IMR-90 (cell line): ENCODE measurements around the gene MYO10. TPM values are rescaled to one million over a fixed set of nuclear protein-coding genes. Genes with fewer than 3 reads are reported as not detected.

ENCODE experiments used
- ATAC-seq: fragments of 200-7000 bp; cut with Tn5 transposase; 2 replicates; pipeline ENCODE4 v1.9.1; 2020; ENCODE audit warnings: low read depth, mild to moderate bottlenecking, moderate library complexity
- BruUV-seq: library from RNA; stranded (reverse); fragments of 400-500 nt; replicated peaks from 2 replicates; lab custom pipeline; 2021; lab: Mats Ljungman, UMichigan
- CTCF ChIA-PET: fragments of 300-600 bp; formaldehyde crosslinking; extraction: SDS; loops from one replicate; lab custom pipeline; 2021; ENCODE audit warnings: antibody characterized with exemption; lab: Yijun Ruan, JAX
- POLR2A ChIA-PET: fragments of 300-600 bp; sonication (Branson Sonifier 250); formaldehyde crosslinking; loops from one replicate; lab custom pipeline; 2022; ENCODE audit warnings: antibody characterized with exemption; ENCODE audit not compliant: unreplicated experiment; lab: Charles Lee
- DNase-seq: peaks from one replicate; pipeline ENCODE4 v3.0.0; 2013
- H2AFZ ChIP-seq: replicated peaks from 2 replicates; pipeline ENCODE3; 2013; ENCODE audit warnings: low read length, mild to moderate bottlenecking; ENCODE audit not compliant: poor library complexity
- H2AK5ac ChIP-seq: 2 replicates; pipeline ENCODE4 v1.6.1; 2013; ENCODE audit warnings: low read depth, low read length, inconsistent platforms
- H2AK9ac ChIP-seq: replicated peaks from 2 replicates; pipeline ENCODE3; 2013; ENCODE audit warnings: mild to moderate bottlenecking, low read depth, low read length, moderate library complexity; ENCODE audit not compliant: poor library complexity
- H2BK120ac ChIP-seq: 2 replicates; pipeline ENCODE4 v1.6.1; 2013; ENCODE audit warnings: low read depth, low read length, inconsistent platforms
- H2BK15ac ChIP-seq: 3 replicates; pipeline ENCODE4 v1.6.1; 2013; ENCODE audit warnings: low read depth, low read length, inconsistent platforms
- H2BK20ac ChIP-seq: 2 replicates; pipeline ENCODE4 v1.6.1; 2013; ENCODE audit warnings: low read depth, mild to moderate bottlenecking, inconsistent platforms, low read length, moderate library complexity
- H2BK5ac ChIP-seq: 2 replicates; pipeline ENCODE4 v1.6.1; 2013; ENCODE audit warnings: mild to moderate bottlenecking, low read depth, low read length, inconsistent platforms; ENCODE audit not compliant: poor library complexity, severe bottlenecking
- H3K14ac ChIP-seq: replicated peaks from 2 replicates; pipeline ENCODE4 v1.6.1; 2013; ENCODE audit warnings: low read depth, low read length, inconsistent platforms
- H3K18ac ChIP-seq: 2 replicates; pipeline ENCODE4 v1.6.1; 2013; ENCODE audit warnings: low read depth, low read length, control low read depth
- H3K23ac ChIP-seq: 2 replicates; pipeline ENCODE4 v1.6.1; 2013; ENCODE audit warnings: low read depth, low read length, inconsistent platforms
- H3K27ac ChIP-seq: 2 replicates; pipeline ENCODE4 v1.5.1; 2013; ENCODE audit warnings: mild to moderate bottlenecking, control low read depth, low read length; ENCODE audit not compliant: insufficient read depth
- H3K27me3 ChIP-seq: 2 replicates; pipeline ENCODE4 v1.6.1; 2013; ENCODE audit warnings: low read length; ENCODE audit not compliant: control insufficient read depth, insufficient read depth
- H3K36me3 ChIP-seq: 2 replicates; pipeline ENCODE4 v1.6.1; 2013; ENCODE audit warnings: low read length, mixed read lengths; ENCODE audit not compliant: control insufficient read depth, insufficient read depth
- H3K4ac ChIP-seq: 2 replicates; pipeline ENCODE4 v1.6.1; 2013; ENCODE audit warnings: low read depth, low read length, inconsistent platforms
- H3K4me1 ChIP-seq: 2 replicates; pipeline ENCODE4 v1.6.1; 2013; ENCODE audit warnings: low read length, mixed read lengths; ENCODE audit not compliant: control insufficient read depth, insufficient read depth
- H3K4me2 ChIP-seq: 2 replicates; pipeline ENCODE4 v1.6.1; 2013; ENCODE audit warnings: low read depth, mild to moderate bottlenecking, control low read depth, low read length, moderate library complexity
- H3K4me3 ChIP-seq: 2 replicates; pipeline ENCODE4 v1.5.1; 2013; ENCODE audit warnings: low read depth, mild to moderate bottlenecking, control low read depth, low read length, moderate library complexity; ENCODE audit not compliant: insufficient read depth
- H3K56ac ChIP-seq: 2 replicates; pipeline ENCODE4 v1.6.1; 2013; ENCODE audit warnings: low read length, inconsistent platforms; ENCODE audit not compliant: insufficient read depth; ENCODE audit errors: extremely low read depth
- H3K79me1 ChIP-seq, 2 experiments: 2 replicates each; pipeline ENCODE4 v1.6.1; 2013; ENCODE audit warnings: low read length in 2 of 2, inconsistent platforms in 1 of 2, low read depth in 1 of 2
- H3K9ac ChIP-seq: 2 replicates; pipeline ENCODE4 v1.6.1; 2013; ENCODE audit warnings: low read depth, low read length, control low read depth
- H3K9me1 ChIP-seq: 2 replicates; pipeline ENCODE4 v1.6.1; 2013; ENCODE audit warnings: low read length, inconsistent platforms; ENCODE audit not compliant: insufficient read depth
- H3K9me3 ChIP-seq: 2 replicates; pipeline ENCODE4 v1.6.1; 2013; ENCODE audit warnings: low read length; ENCODE audit not compliant: control insufficient read depth, insufficient read depth
- H4K20me1 ChIP-seq: 2 replicates; pipeline ENCODE4 v1.6.1; 2013; ENCODE audit warnings: low read length, inconsistent platforms; ENCODE audit not compliant: insufficient read depth
- H4K5ac ChIP-seq: 2 replicates; pipeline ENCODE4 v1.6.1; 2013; ENCODE audit warnings: mild to moderate bottlenecking, low read depth, low read length, control low read depth
- H4K8ac ChIP-seq, 2 experiments: 2 replicates each; pipeline ENCODE4 v1.6.1; 2013; ENCODE audit warnings: low read depth in 2 of 2, low read length in 2 of 2, control low read depth in 1 of 2, inconsistent platforms in 1 of 2
- H4K91ac ChIP-seq: 2 replicates; pipeline ENCODE4 v1.6.1; 2013; ENCODE audit warnings: low read depth, low read length, inconsistent platforms; ENCODE audit not compliant: insufficient read depth
- BHLHE40 ChIP-seq: fragments of 150-350 bp; IDR thresholded peaks from 2 replicates; pipeline ENCODE4 v1.6.1; 2016; ENCODE audit warnings: mild to moderate bottlenecking, low read depth, low read length
- WGBS, 2 experiments: methylation state at CpG; one replicate each; pipeline versions ENCODE4 v1.1.5 to v1.1.7; 2013; ENCODE audit warnings: missing lambda C conversion rate in 2 of 2; ENCODE audit not compliant: insufficient read length in 1 of 2; ENCODE audit errors: extremely low coverage in 2 of 2; 5-methylcytosine and 5-hydroxymethylcytosine counted together
- dilution Hi-C: fragments of 300-500 bp; cut with HindIII; formaldehyde crosslinking; loops from one replicate; pipeline ENCODE4 v1.14.3; 2018; ENCODE audit warnings: low sequenced_read_pairs; ENCODE audit not compliant: unreplicated experiment
- in situ Hi-C: fragments of 300-500 bp; cut with MboI; formaldehyde crosslinking; loops from 3 replicates; pipeline ENCODE4 v1.14.3; 2019; ENCODE audit warnings: low sequenced_read_pairs, inconsistent platforms, mixed read lengths
- intact Hi-C: fragments of 100-400 bp; cut with micrococcal nuclease; formaldehyde crosslinking; loops from 2 replicates; pipeline ENCODE4 v1.10.0; 2022
- polyA plus RNA-seq, 3 experiments: library from polyadenylated mRNA; depleted of rRNA; stranded (reverse); fragments of >200 nt; gene quantifications; 2 replicates each; pipeline ENCODE4 v1.2.3, GENCODE V29; 2012; ENCODE audit warnings: low replicate concordance in 1 of 3
- total RNA-seq: library from RNA; depleted of rRNA; stranded (reverse); fragments of >200 nt; gene quantifications from 2 replicates; pipeline ENCODE4 v1.2.3, GENCODE V29; 2012

Gene MYO10
- total and polyA plus RNA-seq, 2 of the 4 experiments (the other 2 are of a cell fraction) = 39.9 to 115 TPM

- H3K9me1 ChIP-seq = peaks cover 28% of the 10 kb centered on the region
- no peak overlapping the region for H3K18ac ChIP-seq
- H4K8ac ChIP-seq = no peak overlapping the region
- peaks cover 10% of the 10 kb centered on the region for H3K4me1 ChIP-seq
- no peak overlapping the region for H3K14ac ChIP-seq
- no peak overlapping the region for H3K4me2 ChIP-seq
- peaks cover 12 to 85% of the 10 kb centered on the region in 2 experiments for H3K79me1 ChIP-seq
- no peak overlapping the region for H2BK120ac ChIP-seq
- in situ Hi-C loops = loop anchor here (5.0 kb wide), 1 partner anchor 132 kb away; no protein-coding TSS in a partner anchor
- H2BK5ac ChIP-seq = no peak overlapping the region
- H2AFZ ChIP-seq = no peak overlapping the region
- H3K27ac ChIP-seq = no peak overlapping the region
- 80% methylated on average over 2 of the region's 10 CpGs; no CpG with 5 or more reads in 1 of the 2 experiments for WGBS, 2 experiments
- intact Hi-C loops = no loop called here
- H3K56ac ChIP-seq = no peak overlapping the region
- no peak overlapping the region for H2AK9ac ChIP-seq
- no peak overlapping the region for H4K5ac ChIP-seq
- H3K9ac ChIP-seq = no peak overlapping the region
- no peak overlapping the region for H3K4me3 ChIP-seq
- no TSS peak for BruUV-seq
- H3K36me3 ChIP-seq = peaks cover 2% of the 10 kb centered on the region; the same call in 1 of the 2 replicates
- H3K23ac ChIP-seq = no peak overlapping the region
- ChIA-PET CTCF (interaction anchor here (0.9 kb wide), 1 partner anchor 388 kb away, joined by 4 read pairs; no protein-coding TSS in a partner anchor), POLR2A (no interaction called here)
- H2AK5ac ChIP-seq = no peak overlapping the region
- no peaks in the 10 kb centered on the region for H3K9me3 ChIP-seq
- dilution Hi-C loops = no loop called here
- no peak overlapping the region for H2BK20ac ChIP-seq
- TF ChIP-seq BHLHE40 = no peak
- DNase-seq (no peak), ATAC-seq (no peak)
- peaks cover 94% of the 10 kb centered on the region for H4K20me1 ChIP-seq
- no peak overlapping the region for H3K4ac ChIP-seq
- H2BK15ac ChIP-seq = no peak overlapping the region
- no peak overlapping the region for H4K91ac ChIP-seq
- H3K27me3 ChIP-seq = no peaks in the 10 kb centered on the region
These were observed 135.6 kb downstream of the MYO10 start for GRCh38 chr5:16800477-16800876.
